DMS53 (cell line): Measurements from ENCODE around the gene JAKMIP2.

Experiments used
- DNase-seq: peaks from one replicate; lab custom pipeline; 2025; lab: John Stamatoyannopoulos, UW

JAKMIP2 gene

GRCh38 chr5:147788023-147788422 is 5.5 kb upstream of the JAKMIP2 start:
- DNase-seq = no peak

GRCh38 chr5:147786142-147786541 is 3.6 kb upstream of the JAKMIP2 start:
- DNase-seq = no peak

DNA sequence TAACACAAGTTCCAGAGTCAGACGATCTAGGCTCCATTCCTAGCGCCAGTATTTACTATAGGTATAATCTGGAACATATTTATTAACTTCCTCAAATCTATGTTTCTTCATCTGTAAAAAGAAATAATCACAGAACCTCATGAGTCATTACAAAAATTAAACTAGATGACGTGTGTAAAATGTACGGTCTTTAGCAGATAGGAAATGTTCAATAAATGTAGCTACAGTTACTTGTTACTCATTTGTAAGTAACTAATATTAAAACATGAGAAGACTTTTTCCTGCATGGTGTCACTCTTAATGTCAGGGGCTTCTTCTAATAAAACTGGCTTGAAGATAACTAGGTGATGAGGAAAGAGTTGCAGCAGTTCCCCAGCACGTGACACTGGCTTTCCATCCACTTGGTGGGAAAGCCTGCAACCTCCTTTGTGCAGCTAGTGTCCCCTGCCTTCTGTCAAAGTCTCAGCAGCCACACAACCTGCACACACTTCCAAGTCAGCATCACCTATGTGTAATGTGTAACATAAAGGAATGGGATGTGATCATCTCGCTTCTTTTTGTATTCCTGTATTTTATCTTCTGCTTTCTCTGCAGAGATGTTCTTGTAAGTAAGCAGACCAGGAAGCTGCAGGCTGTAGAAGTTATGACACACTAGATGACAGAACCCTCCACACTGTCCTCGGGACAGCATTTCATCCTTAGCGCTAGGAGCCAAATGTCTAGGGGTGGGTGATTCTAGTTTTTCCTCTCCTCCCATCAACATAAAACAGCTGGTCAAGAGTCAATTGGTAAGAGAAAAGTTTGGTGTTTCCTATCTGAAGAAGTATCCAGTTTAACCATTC is 1.8 kb upstream of the JAKMIP2 start:
- peak; percentile 14 for DNase-seq

GRCh38 chr5:147780924-147781573 is 1.5 kb downstream of the JAKMIP2 start:
- DNase-seq = no peak

GRCh38 chr5:147779694-147780093 is 2.8 kb downstream of the JAKMIP2 start:
- no peak for DNase-seq

DNA sequence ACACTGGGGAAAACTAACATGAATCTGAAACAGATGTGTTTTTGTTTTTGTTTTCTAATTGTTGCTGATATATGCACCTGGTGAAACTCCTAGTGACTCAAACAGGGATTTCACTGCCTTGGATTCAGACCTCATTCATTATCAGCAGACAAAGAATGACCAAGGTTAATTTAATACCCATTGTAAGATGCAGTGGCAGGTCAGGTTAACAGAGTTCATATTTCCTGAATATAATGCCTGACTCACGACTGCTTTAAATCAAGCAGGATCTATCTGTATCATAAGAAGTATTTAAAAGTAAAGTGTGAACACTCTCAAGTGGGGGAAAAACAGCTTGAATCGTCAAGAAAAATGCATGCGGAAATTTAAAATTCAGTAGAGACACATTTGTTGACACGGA is 5.5 kb downstream of the JAKMIP2 start:
- DNase-seq = no peak

- DNase-seq = no peak
Observed at GRCh38 chr5:147773587-147773986, 8.9 kb downstream of the JAKMIP2 start.

DNA sequence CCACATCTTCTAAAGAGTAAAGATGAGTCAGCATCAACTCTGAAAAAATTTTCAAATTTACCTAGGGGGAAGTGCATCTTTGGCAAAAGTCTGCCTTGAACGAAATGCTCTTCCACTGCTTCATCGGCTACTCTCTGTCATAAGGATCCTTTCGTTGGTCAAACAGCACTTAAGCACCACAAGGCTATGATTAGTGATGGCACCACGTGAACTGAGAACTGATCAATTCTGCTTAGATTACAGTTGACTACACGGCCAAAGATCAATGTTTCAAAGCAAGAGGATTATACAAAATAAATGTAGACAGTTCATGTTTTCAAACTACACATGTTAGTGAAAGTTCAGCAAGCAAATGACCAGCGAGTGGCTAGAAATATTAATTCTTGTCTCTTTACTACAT is 9.4 kb downstream of the JAKMIP2 start:
- no peak for DNase-seq

- no peak for DNase-seq
Observed at GRCh38 chr5:147767048-147767447, 15.5 kb downstream of the JAKMIP2 start.

DNA sequence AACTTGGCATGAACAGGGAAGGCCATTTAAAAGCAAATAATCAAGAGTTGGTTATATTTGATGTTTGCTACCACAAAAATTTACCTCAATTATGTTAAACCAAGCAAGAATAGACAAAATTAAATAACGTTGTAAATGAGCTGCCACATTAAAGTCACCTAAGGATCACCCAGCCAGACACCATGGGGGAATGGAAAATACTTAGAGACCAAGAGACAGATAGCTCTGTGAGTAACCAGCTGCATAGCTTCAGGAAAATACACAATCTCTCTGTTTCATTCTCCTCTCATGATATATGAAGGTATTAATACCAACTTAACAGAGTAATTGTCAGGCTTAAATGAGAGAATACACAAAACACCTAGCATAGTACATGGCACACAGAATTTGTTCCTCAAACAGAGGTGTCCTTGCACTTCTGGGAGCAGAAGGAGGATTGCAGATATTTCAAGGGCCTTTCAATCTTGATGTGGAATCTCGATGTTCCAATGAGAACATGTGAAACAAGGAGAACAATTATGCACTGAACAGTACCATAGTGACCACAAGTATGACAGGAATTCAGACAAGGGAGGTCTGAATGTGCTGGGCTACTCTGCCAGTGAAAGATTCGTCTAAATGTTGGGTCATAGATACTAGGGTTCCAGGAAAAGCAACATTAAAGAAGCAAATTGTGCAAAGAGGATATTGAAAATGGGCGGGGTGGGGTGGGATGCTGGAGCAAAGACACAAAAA is 18.6 kb downstream of the JAKMIP2 start:
- DNase-seq = no peak

- peak; percentile 10 for DNase-seq
Observed at GRCh38 chr5:147760086-147760875, 22.2 kb downstream of the JAKMIP2 start.

DNA sequence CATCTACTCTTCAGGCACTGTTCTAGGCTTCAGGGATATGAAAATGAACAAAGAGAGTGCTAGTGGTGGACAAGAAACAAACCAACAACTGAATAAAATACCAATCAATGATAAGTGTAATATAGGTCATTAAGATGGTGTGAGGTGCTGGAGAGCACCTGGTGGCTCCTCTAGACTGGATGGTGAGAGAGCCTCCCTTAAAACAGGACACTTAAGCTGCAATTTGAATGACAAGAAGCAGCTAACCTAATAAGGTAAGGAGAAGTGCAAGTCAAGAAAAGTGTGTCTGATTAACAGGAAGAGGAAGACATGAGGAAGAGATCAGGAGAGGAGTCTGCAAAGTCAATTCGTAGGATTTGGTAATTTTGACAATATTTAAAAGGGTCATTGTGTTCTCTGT is 23.1 kb downstream of the JAKMIP2 start:
- DNase-seq = no peak

DNA sequence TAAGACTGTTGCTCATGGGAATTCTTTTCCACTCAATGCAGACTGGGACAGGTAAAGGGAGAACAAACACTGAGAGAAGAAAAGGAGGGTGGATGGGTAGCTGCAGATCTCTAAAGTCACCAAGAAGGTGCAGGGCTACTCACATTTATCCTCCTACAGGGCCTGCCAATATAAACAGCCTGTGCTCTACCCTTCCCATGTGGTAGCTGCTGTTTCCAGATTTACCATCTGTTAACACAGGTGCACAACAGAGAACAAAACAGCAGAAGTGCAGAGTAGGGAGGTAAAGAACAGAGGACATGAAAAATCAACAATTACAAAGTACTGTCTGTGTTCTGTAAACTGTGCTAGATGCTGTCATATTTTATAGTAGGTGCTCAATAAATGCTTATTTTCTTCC is 26.0 kb downstream of the JAKMIP2 start:
- DNase-seq = peak; percentile 35

DNA sequence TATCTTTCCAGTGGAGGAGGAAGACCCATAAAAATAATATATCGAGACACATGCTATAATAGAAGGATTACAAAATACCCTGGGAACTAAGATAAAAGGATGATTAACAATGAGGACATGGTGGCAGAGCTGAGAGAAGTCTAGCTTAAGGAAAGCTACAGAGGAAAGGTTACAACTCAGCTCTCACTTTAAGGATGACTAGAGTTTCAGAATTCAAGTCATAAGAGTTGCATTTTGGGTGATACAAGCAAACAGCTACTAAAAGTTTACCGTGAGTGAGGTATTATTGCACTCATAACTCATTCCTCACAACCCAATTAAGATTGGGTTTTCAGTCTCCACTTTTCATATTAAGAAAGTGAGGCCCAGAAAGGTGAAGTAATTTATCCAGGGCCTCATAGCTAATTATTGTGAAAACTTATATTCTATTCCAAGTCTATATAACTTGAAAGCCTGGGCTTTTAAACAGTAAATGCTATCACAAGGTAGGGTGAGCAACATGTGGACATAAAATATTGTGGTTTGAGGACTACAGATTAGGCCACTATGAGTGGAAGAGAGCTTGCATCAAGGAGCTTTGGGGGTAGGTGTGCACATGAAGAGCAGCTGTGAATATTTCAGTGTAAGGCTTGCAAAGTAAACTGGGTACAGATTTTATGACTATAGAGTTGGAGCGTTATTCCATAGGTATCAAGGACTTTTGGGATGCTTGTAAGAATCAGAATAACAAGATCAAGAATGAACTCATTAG is 28.0 kb downstream of the JAKMIP2 start:
- no peak for DNase-seq

DNA sequence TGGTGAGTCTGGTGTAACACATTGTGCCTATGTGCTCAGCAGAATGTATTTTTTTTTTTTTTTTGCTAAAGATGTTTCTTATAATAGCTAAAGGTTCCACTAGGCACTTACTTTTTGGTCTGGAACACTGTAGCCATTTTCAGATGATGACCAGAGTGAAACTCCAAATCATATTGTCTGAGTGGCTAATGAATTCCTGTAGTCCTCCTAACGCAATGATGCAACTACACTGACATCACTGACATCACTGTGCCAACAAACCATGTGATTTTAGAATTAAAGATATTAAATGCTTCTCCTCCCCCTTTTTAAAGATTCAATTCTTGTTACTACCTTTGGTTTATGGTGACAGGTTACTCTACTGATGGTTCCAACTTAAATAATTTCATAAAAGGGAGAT is 28.8 kb downstream of the JAKMIP2 start:
- no peak for DNase-seq

DNA sequence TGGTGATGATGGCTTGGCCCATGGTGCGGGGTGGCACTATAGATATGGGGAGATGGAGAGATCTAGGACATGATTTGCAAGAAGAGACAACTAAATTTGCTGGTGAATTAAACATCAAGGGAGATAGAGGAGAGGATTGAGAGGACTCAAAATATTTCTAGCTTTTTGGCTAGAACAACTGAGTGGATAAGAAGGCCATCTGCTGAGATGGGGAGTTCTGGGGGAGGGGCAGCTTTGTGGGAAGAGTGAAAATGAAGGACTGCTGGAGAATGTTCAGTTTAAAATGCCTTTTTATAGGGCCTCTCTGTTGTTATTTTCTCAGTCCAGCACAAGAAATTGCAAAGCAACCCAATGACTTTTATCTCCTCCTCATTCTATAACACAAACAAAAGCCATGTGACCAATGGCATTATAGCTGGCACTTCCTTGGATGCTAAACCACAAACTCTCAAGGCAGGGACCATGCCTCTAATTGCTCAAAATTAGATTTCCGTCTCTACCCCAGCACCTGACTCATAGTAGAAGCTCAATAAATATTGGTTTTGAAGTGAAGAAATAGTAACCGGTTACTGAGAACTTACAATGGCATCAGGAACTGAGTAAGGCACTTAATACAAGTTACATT is 29.8 kb downstream of the JAKMIP2 start:
- DNase-seq = no peak

DNA sequence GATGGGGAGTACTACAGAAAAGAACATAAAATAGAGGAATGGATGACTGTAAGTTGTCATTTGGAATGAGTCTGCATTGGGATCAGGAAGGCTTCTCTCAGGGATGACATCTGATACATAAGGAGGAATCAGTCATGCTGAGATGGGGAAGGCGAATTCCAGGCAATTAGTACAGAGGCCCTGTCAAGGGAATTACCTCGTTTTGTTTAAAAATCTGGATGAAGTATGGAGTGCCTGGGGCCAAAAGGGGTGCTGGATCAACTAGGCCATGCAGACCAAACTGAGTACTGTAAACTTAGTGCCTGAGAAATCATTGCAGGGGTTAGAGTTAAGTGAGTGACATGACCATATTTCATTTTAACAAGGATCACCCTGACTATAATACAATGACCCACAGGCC is 30.5 kb downstream of the JAKMIP2 start:
- no peak for DNase-seq

DNA sequence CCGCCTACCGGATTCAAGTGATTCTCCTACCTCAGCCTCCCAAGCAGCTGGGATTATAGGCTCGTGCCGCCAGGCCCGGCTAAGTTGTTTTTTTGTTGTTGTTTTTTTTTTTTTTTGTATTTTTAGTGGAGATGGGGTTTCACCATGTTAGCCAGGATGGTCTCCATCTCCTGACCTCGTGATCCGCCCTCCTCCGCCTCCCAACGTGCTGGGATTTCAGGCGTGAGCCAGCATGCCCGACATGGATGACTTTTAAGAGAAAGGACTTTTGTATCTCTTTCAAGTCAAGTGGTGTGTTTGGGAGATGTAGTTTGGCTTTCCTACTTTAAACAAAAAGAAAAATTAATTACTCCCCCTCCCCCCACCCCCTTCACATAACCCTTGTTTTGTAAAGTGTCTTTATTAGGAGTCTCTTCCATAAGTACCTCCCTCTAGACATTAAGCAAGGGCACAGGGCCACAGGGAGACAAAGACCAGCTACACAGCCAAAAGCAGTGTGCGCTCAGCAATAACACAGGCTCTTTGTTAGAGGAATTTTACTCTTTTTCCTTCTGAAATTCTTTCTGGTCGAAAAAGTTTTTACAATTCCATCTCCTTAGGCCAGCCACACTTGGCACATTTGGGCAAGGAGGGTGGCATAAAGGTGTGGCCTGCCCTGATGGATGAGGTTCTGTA is 31.2 kb downstream of the JAKMIP2 start:
- no peak for DNase-seq

DNA sequence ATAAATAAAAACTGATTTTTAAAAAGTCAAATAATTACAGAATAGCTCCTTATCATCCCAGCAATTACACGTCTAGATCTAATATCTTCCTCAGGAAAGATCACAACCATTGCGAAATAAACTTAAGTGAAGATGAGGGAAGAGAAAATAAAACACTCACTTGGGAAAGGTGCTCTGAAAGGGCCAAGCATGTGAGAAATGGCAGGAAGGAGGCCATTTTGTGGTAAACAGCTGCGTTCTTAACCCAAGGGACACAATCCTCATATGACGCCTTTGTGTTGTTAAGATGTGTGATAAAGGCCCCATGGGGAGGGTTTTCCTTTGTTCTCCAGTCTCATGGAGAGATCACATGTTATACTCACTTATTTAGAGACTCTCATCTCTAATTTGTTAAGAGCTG is 32.5 kb downstream of the JAKMIP2 start:
- DNase-seq = no peak

DNA sequence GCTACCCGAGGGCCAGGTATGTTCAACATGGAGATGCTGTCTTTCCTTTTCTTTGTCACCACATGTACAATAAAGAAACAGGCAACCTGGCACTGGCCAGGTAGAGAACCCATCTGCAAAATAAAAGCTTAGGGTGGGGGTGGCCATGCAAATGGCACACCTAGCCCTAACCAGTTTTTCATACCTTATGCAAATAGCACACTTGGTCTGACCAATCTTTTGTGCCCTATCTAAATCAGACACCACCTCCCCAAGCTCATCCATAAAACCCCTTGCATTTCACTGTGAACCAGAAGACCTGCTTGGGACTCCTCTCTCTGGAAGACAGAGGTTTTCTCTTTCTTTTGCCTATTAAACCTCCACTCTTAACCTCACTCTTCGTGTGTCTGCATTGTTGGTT is 33.9 kb downstream of the JAKMIP2 start:
- DNase-seq = peak; percentile 66
